Measurements from ENCODE around the gene CCDC63. TPM values are rescaled to one million over a fixed set of nuclear protein-coding genes. Genes with fewer than 3 reads are reported as not detected.

The CCDC63 gene
- total and polyA plus RNA-seq, 9 of the 15 experiments (the other 6 are each of a cell fraction or from before 2014, with no cell fraction given) = not detected

GRCh38 chr12:110920324-110920910 lies 73.6 kb downstream of the CCDC63 start, which contains the start of gene MYL2:
Gene MYL2 (minus strand): TSS chr12:110920579. CDS start chr12:110920529, 50 bp downstream.
- FAIRE-seq = no peak
- 22% methylated on average over 22 of the region's 22 CpGs for WGBS (ENCODE audit: insufficient coverage, low coverage, missing lambda C conversion rate)
- Histone ChIP-seq H4K20me1 (replicated peaks; ENCODE audit: control insufficient read depth, insufficient read depth, low read length) (no peaks in the 10 kb centered on the region), H2AFZ (ENCODE audit: low read depth, low read length) (no peak within 1 kb of the TSS), H3K79me2 (ENCODE audit: control insufficient read depth, insufficient read depth, low read length) (no peaks in the 10 kb centered on the region), H3K27ac (ENCODE audit: extremely low read depth, low read depth, low read length) (no peak within 1 kb of the TSS), H3K9ac (ENCODE audit: insufficient read depth in 1 of 2, low read depth in 2 of 2, low read length in 2 of 2) (no peak within 1 kb of the TSS), H3K4me1 (replicated peaks in 1 of 2; ENCODE audit: control insufficient read depth in 2 of 2, insufficient read depth in 2 of 2, low read length in 2 of 2) (no peaks in the 10 kb centered on the region), H3K4me3 (no peak within 1 kb of the TSS), H3K4me2 (ENCODE audit: insufficient read depth, low read length) (no peak within 1 kb of the TSS), H3K36me3 (ENCODE audit: control insufficient read depth, insufficient read depth, low read length) (no peaks in the 10 kb centered on the region), H3K27me3 (ENCODE audit: control insufficient read depth in 2 of 2, insufficient read depth in 2 of 2, low read length in 2 of 2) (peaks cover 15 to 50% of the 10 kb centered on the region in 2 experiments; a peak in 4 of 5 replicates), H3K9me3 (replicated peaks; ENCODE audit: control insufficient read depth, insufficient read depth, low read depth, low read length) (no peaks in the 10 kb centered on the region), H3K9me1 (ENCODE audit: control insufficient read depth, insufficient read depth, low read length) (no peaks in the 10 kb centered on the region)
- TF ChIP-seq, protein P1, sequence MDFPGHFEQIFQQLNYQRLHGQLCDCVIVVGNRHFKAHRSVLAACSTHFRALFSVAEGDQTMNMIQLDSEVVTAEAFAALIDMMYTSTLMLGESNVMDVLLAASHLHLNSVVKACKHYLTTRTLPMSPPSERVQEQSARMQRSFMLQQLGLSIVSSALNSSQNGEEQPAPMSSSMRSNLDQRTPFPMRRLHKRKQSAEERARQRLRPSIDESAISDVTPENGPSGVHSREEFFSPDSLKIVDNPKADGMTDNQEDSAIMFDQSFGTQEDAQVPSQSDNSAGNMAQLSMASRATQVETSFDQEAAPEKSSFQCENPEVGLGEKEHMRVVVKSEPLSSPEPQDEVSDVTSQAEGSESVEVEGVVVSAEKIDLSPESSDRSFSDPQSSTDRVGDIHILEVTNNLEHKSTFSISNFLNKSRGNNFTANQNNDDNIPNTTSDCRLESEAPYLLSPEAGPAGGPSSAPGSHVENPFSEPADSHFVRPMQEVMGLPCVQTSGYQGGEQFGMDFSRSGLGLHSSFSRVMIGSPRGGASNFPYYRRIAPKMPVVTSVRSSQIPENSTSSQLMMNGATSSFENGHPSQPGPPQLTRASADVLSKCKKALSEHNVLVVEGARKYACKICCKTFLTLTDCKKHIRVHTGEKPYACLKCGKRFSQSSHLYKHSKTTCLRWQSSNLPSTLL (IDR thresholded peaks at IDR 0.05) = no peak
- TF ChIP-seq ZNF224 (CRISPR knock-in tag; IDR thresholded peaks at IDR 0.05) (no peak), TCF7L2 (IDR thresholded peaks at IDR 0.05; ENCODE audit: low read depth, low read length) (no peak), E2F3 (CRISPR knock-in tag; IDR thresholded peaks at IDR 0.05) (no peak), ERF (CRISPR knock-in tag; IDR thresholded peaks at IDR 0.05) (no peak), ILK (tag; IDR thresholded peaks at IDR 0.05; ENCODE audit: borderline replicate concordance, low read depth) (no peak), GATAD2B (IDR thresholded peaks at IDR 0.05; ENCODE audit: borderline replicate concordance) (no peak), ZNF561 (CRISPR knock-in tag; conservative IDR thresholded peaks at IDR 0.05) (no peak), RFX7 (CRISPR knock-in tag; IDR thresholded peaks at IDR 0.05) (no peak), TGIF2 (CRISPR knock-in tag; IDR thresholded peaks at IDR 0.05) (no peak)
- TF ChIP-seq, protein P2, sequence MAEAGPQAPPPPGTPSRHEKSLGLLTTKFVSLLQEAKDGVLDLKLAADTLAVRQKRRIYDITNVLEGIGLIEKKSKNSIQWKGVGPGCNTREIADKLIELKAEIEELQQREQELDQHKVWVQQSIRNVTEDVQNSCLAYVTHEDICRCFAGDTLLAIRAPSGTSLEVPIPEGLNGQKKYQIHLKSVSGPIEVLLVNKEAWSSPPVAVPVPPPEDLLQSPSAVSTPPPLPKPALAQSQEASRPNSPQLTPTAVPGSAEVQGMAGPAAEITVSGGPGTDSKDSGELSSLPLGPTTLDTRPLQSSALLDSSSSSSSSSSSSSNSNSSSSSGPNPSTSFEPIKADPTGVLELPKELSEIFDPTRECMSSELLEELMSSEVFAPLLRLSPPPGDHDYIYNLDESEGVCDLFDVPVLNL (CRISPR knock-in tag; IDR thresholded peaks at IDR 0.05; ENCODE audit: low read depth) = no peak
- no TSS peak for BruUV-seq (replicated peaks)
- intact Hi-C loops (cut with micrococcal nuclease) (no loop called here), in situ Hi-C loops (cut with MboI) (no loop called here)
- DNase-seq (ENCODE audit: extremely low read depth in 1 of 4, low spot score in 3 of 4) = no peak
- ChIA-PET CTCF (ENCODE audit: low intra/inter-chr PET ratio) (interaction anchor here (0.6 kb wide), 1 partner anchor 362 kb away, joined by 4 read pairs; no protein-coding TSS in a partner anchor), POLR2A (no interaction called here)
- ATAC-seq = no peak

Data from K562 (cell line).